Activated T-helper 1 cell treated with anti-CD3 and anti-CD28 coated beads, Interleukin-2, amount 50 U/mL, for 16 hours (primary cell): ENCODE measurements around the gene DEPDC5.
"Not testable (repeated sequence)": the region's sequence is repeated elsewhere in the genome, so short reads cannot be mapped to it uniquely, and the experiment has no call there.

Experiments
- DNase-seq, 2 donors: peaks; one replicate each; pipeline ENCODE4 v3.0.0-alpha.2; 2020; ENCODE audit warnings: low read depth in 1 of 2, low spot score in 1 of 2

The DEPDC5 gene

GRCh38 chr22:31749636-31750364 lies 4.0 kb upstream of the DEPDC5 start, which contains the start of gene PRR14L:
Gene PRR14L (minus strand): TSS chr22:31750132. CDS start chr22:31738860, 11,272 bp downstream.
- DNase-seq: peak; percentile 98

- DNase-seq: no peak
Observed at GRCh38 chr22:31750365-31751284, 3.2 kb upstream of the DEPDC5 start.

- no peak for DNase-seq
Observed at GRCh38 chr22:31752096-31752847, 1.5 kb upstream of the DEPDC5 start.

GRCh38 chr22:31753005-31753633 lies 700 bp upstream of the DEPDC5 start:
- no peak for DNase-seq

DNA sequence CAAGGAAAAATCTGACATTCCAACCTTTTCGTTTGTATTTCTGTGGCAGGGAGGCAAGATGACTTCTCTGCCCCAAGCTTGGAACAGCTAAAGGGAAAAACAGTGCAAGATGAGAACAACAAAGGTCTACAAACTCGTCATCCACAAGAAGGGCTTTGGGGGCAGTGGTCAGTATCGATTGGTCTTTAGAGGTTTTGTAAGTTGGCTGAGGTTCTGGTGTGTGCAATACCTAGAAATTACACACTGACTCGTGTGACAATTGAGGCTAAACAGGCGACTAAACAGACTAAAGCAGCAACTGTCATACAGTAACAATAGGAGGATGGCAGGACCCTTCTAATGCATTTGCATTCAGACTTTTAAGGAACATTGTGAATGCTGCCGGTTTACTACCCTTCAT lies 994 bp downstream of the DEPDC5 start:
- DNase-seq: no peak

DNA sequence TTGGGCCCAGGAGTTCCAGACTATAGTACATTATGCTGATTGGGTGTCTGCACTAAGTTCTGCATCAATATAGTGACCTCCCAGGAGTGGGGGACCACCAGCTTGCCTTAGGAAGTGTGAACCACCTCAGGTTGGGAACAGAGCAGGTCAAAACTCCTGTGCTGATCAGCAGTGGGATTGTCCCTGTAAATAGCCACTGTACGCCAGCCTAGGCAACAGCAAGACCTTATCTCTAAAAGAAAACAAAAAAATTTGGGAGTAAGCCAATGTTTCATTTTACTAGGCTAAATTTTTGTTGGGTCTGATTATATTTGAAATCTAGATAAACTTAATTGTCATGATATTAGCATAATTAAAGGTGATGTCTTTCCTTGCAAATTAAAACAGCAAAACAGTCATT lies 3.4 kb downstream of the DEPDC5 start:
- DNase-seq: no peak

DNA sequence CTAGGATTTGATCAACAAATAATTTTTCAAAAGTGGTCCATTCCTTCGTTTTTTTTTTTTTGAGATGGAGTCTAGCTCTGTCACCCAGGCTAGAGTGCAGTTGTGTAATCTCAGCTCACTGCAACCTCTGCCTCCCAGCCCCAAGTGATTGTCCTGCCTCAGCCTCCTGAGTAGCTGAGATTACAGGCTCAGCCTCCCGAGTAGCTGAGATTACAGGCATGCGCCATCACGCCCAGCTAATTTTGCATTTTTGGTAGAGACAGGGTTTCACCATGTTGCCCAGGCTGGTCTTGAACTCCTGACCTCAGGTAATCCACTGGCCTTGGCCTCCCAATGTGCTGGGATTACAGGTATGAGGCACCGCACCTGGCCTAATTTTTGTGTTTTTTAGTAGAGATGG lies 5.0 kb downstream of the DEPDC5 start:
- not testable (repeated sequence) for DNase-seq

DNA sequence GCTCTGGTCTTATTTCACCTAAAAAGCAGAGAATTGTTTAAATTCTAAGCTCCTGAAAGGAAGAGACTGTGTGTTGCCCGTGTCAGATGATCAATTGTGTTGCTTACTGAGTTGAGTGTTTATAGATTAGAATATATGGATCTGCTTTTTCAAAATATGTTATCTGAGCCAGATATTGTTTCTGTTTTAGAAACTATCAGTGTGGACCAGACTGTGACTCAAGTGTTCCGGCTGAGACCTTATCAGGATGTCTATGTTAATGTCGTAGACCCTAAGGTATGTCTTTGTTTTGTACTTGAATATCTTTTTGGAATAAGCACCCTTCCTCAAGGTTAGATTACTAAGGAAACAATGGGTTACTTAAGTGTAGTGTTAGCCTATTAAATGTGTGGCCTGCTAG lies 11.0 kb downstream of the DEPDC5 start:
- no peak for DNase-seq

GRCh38 chr22:31768422-31769059 lies 14.7 kb downstream of the DEPDC5 start:
- DNase-seq: no peak

DNA sequence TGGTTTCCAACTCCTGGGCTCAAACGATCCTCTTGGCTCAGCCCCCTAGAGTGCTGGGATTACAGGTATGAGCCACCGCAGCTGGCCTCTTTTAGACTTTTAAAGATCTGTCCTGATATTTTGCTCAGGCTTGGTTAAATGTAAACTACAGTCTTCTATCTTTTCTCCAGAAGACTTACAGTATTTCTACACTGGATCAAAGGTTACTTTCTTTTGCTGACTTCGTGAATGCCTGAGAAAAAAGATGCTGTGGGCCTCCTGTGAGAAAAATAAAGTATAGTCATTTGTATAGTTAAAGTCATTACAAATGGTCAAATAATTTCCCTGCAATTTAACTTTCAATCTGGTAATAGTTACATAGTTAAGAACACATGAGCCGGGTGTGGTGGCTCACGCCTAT lies 19.6 kb downstream of the DEPDC5 start:
- no peak for DNase-seq

GRCh38 chr22:31776231-31776630 lies 22.4 kb downstream of the DEPDC5 start:
- DNase-seq: no peak

DNA sequence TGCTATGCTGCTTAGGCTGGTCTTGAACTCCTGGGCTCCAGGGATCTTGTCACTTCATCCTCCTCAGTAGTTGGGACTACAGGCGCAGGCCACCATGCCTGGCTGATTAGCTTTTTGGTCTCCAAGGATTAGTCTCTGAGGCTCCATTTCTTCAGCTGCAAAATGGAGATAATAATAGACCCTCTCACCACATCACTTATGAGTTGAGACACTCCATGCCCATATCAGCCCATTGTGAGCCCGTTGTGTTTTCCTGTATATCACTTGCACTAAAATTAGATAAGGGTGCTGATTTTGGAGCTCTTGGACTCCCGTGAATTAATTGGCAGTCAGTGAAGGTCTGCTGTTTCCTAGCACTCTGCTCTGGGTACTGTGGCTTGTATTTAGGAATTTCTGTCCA lies 36.0 kb downstream of the DEPDC5 start:
- DNase-seq: no peak

GRCh38 chr22:31790240-31790639 lies 36.4 kb downstream of the DEPDC5 start:
- no peak for DNase-seq

DNA sequence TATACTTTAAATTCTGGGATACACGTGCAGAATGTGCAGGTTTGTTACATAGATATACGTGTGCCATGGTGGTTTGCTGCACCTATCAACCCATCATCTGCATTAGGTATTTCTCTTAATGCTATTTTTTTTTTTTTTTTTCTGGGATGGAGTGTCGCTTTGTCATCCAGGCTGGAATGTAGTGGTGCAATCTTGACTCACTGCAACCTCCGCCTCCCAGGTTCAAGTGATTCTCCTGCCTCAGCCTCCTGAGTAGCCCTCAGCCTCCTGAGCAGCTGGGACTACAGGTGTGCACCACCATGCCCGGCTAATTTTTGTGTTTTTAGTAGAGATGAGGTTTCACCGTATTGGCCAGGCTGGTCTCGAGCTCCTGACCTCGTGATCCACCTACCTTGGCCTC lies 45.5 kb downstream of the DEPDC5 start:
- DNase-seq: not testable (repeated sequence)

GRCh38 chr22:31800065-31800464 lies 46.2 kb downstream of the DEPDC5 start:
- DNase-seq: no peak

DNA sequence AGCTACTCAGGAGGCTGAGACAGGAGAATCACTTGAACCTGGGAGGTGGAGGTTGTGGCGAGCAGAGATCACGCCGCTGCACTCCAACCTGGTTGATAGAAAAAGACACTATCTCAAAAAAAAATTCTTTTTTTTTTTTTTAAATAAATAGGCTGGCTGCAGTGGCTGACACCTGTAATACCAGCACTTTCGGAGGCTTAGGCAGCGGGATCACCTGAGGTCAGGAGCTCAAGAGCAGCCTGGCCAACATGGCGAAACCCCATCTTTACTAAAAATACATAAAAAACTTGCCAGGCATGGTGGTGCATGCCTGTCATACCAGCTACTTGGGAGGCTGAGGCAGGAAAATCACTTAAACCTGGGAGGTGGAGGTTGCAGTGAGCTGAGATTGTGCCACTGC lies 47.0 kb downstream of the DEPDC5 start:
- DNase-seq: not testable (repeated sequence)

DNA sequence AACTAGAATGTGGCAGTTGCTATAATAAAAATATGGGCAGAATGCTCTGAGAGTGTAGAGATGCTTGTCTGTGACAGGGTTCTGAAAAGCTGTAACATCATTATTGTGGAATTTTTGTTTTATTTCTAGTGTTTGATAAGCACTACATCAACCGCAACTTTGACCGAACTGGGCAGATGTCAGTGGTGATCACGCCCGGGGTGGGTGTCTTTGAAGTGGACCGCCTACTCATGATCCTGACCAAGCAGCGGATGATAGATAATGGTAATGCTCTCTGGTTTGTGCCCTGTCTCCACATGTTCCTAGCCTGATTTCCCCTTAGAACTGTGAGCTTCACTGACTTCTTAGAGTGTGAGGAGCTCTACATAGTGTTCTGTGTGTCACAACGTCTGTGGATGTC lies 48.8 kb downstream of the DEPDC5 start:
- DNase-seq: no peak

- DNase-seq: no peak
Observed at GRCh38 chr22:31806751-31807150, 52.9 kb downstream of the DEPDC5 start.

DNA sequence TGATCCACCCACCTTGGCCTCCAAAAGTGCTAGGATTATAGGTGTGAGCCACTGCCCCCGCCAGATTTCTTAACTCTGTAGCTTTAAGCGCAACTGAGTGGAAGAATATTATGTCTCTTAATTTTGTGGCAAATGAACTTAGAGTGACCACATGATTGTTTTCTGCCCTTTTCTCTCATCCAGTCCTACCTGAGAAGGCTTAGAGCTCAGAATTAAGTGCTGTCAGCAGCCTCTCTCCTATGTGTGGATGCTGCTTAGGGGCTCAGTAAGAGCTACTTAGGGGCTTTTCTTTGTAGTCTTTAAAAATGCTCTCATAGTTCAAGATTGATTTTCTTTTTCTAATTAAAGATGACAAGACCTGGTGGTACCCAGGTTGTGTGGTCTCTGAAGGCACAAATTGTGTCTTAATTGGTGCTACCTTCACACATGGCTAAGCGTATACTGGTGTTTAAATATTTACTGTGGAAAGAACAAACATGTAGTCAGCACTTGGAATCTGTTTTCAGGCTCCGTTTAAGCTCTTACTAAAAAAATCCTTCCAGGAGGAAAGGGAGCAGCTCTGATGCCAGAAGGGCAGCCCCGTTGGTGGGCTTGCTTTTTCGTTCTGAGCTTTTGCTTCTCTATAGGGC lies 59.3 kb downstream of the DEPDC5 start:
- no peak for DNase-seq

GRCh38 chr22:31813898-31814297 lies 60.1 kb downstream of the DEPDC5 start:
- DNase-seq: not testable (repeated sequence)
